Duodenal mucosa (tissue), 2 donors: ENCODE data around the gene CD14.
"Not testable (repeated sequence)": the region's sequence is repeated elsewhere in the genome, so short reads cannot be mapped to it uniquely, and the experiment has no call there.

ENCODE experiments used
- H3K27ac ChIP-seq: one replicate; pipeline ENCODE4 v1.7.0; 2013; ENCODE audit warnings: low read depth, low read length
- H3K27me3 ChIP-seq, 2 donors: one replicate each; pipeline ENCODE4 v1.7.0; 2013; ENCODE audit warnings: low read length in 2 of 2, control low read depth in 1 of 2; ENCODE audit not compliant: insufficient read depth in 2 of 2, control insufficient read depth in 1 of 2
- H3K36me3 ChIP-seq, 2 donors: one replicate each; pipeline ENCODE4 v1.7.0; 2013; ENCODE audit warnings: low read length in 2 of 2, control low read depth in 1 of 2; ENCODE audit not compliant: insufficient read depth in 2 of 2, control insufficient read depth in 1 of 2
- H3K4me1 ChIP-seq, 2 donors: one replicate each; pipeline ENCODE4 v1.7.0; 2013; ENCODE audit warnings: low read length in 2 of 2, control low read depth in 1 of 2; ENCODE audit not compliant: insufficient read depth in 2 of 2, control insufficient read depth in 1 of 2
- H3K4me3 ChIP-seq, 2 donors: one replicate each; pipeline ENCODE4 v1.7.0; 2013; ENCODE audit warnings: low read length in 2 of 2, low read depth in 1 of 2
- H3K9ac ChIP-seq, 2 donors: one replicate each; pipeline ENCODE4 v1.7.0; 2013; ENCODE audit warnings: low read length in 2 of 2, low read depth in 1 of 2
- H3K9me3 ChIP-seq, 2 donors: one replicate each; pipeline ENCODE4 v1.7.0; 2013; ENCODE audit warnings: low read length in 2 of 2, control low read depth in 1 of 2; ENCODE audit not compliant: control insufficient read depth in 1 of 2

Gene CD14

DNA sequence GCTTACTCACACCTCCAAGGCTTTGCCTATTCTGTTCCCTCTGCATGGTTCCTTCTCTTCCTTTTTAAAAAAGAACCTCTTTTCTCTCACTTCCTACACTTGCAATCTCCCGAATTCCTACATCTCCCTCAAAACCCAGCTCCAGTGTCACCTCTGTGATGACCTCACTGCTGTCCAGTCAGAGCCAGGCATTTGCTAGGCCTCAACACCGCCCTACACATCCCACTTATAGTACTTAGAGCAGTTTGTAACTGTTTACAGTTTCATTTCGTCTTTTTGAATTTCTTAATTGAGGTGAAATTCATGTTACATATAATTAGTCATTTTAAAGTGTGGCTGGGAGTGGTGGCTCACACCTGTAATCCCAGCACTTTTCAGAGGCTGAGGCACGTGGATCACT lies 30.8 kb downstream of the CD14 start:
- Histone ChIP-seq H3K4me1 (no peaks in the 10 kb centered on the region), H3K9ac (no peak overlapping the region), H3K4me3 (no peak overlapping the region), H3K27ac (no peak overlapping the region), H3K9me3 (no peaks in the 10 kb centered on the region), H3K27me3 (no peaks in the 10 kb centered on the region), H3K36me3 (no peaks in the 10 kb centered on the region)

DNA sequence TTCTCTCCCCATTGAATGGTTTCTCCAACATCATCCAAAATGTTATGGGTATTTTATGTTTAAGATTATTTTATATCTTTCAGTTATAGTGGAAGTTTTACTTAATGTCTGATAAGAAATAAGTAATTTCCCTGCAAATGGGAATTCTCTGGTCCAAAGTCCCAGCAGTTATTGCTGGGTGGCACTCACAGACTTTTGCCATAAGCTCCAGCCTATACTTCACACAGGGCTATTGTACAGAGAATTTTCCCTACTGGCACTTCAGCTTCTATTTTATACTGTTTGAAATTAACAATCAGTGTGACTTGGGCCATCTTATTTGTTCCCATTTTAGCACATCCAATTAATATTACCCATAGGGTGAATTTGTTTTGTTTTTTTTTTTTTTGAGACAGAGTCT lies 32.9 kb downstream of the CD14 start:
- H3K4me3 ChIP-seq, result no peak overlapping the region
- H3K27me3 ChIP-seq, result no peaks in the 10 kb centered on the region
- H3K36me3 ChIP-seq, result no peaks in the 10 kb centered on the region
- no peak overlapping the region for H3K9ac ChIP-seq
- peaks cover 6 to 8% of the 10 kb centered on the region in 2 donors for H3K4me1 ChIP-seq
- H3K27ac ChIP-seq, result no peak overlapping the region
- no peaks in the 10 kb centered on the region for H3K9me3 ChIP-seq

DNA sequence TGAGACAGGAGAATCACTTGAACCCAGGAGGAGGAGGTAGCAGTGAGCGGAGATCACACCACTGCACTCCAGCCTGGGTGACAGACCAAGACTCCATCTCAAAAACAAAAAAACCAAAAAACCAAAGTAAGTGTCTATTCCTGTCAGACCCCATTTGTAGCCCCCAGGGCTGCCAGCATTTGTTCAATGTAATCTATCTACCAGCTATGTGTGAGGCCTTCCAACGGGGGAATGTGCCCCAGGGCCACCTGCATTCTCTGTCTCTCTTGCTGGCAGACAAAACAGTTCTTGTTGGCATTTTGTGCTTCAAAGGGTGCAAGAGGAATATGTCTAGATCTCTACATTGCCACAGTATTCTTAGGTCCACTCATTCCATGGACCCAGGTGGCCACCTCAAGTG lies 34.1 kb downstream of the CD14 start:
- Histone ChIP-seq H3K9ac (no peak overlapping the region), H3K27me3 (no peaks in the 10 kb centered on the region), H3K36me3 (no peaks in the 10 kb centered on the region), H3K4me3 (no peak overlapping the region), H3K9me3 (no peaks in the 10 kb centered on the region), H3K27ac (no peak overlapping the region), H3K4me1 (peaks cover 6 to 8% of the 10 kb centered on the region in 2 donors)

DNA sequence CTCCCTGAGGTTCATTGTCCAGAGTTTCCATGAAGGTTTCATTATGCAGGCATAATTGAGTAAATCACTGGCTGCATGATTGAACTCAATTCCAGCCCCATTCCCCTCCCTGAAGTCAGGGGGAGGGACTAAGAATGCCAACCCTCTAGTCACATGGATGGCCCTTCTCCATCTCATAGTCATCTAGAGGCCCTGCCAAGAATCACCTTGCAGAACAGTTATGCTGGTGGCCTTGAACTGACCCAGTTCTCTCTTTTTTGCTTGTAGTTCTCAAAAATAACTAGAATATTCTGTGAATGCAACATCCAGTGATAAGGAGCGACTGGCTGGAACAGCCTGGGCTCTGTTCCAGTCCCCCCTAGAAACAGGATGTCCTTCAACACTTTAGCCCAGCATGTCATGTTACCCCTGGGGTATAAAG lies 36.6 kb downstream of the CD14 start:
- no peak overlapping the region for H3K4me3 ChIP-seq
- H3K36me3 ChIP-seq, result no peaks in the 10 kb centered on the region
- H3K9ac ChIP-seq, result no peak overlapping the region
- H3K9me3 ChIP-seq, result no peaks in the 10 kb centered on the region
- peaks cover 6 to 8% of the 10 kb centered on the region in 2 donors for H3K4me1 ChIP-seq
- H3K27ac ChIP-seq, result no peak overlapping the region
- no peaks in the 10 kb centered on the region for H3K27me3 ChIP-seq

DNA sequence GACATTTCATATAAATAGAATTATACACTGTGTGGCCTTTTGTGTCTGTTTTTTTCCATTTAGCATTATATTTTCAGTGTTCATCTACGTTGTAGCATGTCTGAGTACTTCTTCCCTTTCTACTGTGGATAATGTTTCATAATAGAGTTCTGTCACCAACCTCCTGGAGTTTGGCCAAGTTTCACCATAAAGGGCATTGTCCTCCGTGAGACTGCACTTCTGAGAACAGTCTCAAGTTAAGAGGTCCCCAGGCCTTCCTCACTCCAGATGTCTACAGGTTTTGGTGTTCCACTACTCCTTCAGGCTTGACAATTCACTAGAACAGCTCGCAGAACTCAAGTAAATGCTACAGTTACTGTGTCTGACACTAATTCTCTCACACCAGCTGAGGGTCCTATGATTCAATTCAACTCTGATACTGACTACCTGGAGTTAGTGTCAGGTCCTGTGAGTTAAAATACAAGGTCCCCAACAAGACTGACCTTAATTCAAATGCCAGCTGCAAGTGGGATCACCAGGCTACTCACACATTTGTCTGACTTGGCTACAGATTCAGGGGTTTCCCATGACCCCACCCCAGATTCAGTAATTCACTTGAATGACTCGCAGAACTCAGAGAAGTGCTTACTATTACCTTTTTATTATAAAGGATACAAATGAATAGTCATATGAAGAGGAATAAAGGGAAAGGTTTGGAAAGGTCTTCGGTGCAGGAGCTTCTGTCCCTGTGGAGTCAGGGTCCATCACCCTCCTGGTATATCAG lies 37.3 kb downstream of the CD14 start:
- Histone ChIP-seq H3K4me1 (peaks cover 6 to 8% of the 10 kb centered on the region in 2 donors), H3K27me3 (no peaks in the 10 kb centered on the region), H3K36me3 (no peaks in the 10 kb centered on the region), H3K9me3 (no peaks in the 10 kb centered on the region), H3K27ac (no peak overlapping the region), H3K9ac (no peak overlapping the region), H3K4me3 (no peak overlapping the region)

DNA sequence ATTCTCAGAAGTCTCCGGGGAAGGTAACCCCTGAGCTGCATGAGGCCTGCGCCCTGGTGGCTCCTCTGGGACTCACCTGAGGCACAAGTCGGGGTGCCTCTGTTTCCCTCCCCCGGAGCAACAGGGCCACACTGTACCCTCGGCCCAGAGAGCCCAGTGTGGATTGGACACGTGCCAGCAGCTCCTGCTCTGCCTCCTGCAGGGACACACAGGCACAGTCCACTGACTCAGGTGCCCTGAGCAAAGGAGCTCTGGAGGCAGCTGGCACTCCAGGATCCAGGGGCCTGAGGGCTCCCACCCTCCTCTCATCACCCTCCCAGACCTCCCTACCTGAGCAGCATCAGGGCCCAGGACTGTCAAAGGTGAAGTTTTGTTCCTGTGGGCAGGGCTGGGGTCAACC lies 38.8 kb downstream of the CD14 start:
- Histone ChIP-seq H3K36me3 (no peaks in the 10 kb centered on the region), H3K4me3 (no peak overlapping the region), H3K27me3 (no peaks in the 10 kb centered on the region), H3K9me3 (no peaks in the 10 kb centered on the region), H3K27ac (no peak overlapping the region), H3K9ac (no peak overlapping the region), H3K4me1 (peaks cover 6 to 8% of the 10 kb centered on the region in 2 donors)

DNA sequence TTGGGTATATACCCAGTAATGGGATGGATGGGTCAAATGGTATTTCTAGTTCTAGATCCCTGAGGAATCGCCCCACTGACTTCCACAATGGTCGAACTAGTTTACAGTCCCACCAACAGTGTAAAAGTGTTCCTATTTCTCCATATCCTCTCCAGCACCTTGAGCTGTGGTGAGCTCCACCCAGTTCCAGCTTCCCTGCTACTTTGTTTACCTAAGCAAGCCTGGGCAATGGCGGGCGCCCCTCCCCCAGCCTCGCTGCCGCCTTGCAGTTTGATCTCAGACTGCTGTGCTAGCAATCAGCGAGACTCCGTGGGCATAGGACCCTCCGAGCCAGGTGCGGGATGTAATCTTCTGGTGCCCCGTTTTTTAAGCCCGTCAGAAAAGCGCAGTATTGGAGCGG lies 39.9 kb downstream of the CD14 start:
- H3K9ac ChIP-seq, H3K27me3 ChIP-seq, H3K27ac ChIP-seq, H3K36me3 ChIP-seq, H3K4me3 ChIP-seq, H3K4me1 ChIP-seq, H3K9me3 ChIP-seq: not testable (repeated sequence)

DNA sequence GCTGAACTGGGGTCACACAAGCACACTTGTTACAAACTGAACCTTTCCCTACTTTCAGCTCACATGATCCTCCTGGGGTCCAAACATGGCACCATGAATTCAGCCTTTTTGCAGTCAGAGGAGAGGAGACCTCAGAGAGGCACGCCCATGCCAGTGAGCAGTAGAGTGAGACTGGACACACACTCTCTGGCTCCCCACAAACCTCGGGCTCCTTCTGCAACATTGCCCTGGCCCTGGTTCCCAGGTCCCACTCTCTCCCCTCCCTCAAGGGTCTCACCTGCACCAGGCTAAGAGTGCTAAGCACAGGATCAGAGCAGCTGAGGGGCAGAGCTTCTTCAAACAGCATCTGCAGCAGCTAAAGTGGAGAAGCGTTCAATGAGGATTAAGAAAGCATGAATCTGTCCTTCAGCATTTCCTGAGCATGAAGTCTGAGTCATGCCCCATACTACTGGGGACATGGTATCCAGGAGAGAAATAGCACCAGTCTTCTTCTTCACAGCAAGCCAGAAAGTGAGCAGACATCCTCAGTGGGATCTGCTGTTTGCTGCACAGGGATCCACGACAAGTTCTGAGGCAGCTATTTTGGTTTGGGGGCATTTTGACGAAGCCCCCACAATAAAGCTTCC lies 41.1 kb downstream of the CD14 start:
- Histone ChIP-seq H3K27ac (no peak overlapping the region), H3K4me1 (peaks cover 6 to 8% of the 10 kb centered on the region in 2 donors), H3K9me3 (no peaks in the 10 kb centered on the region), H3K9ac (no peak overlapping the region), H3K36me3 (no peaks in the 10 kb centered on the region), H3K4me3 (no peak overlapping the region), H3K27me3 (no peaks in the 10 kb centered on the region)

DNA sequence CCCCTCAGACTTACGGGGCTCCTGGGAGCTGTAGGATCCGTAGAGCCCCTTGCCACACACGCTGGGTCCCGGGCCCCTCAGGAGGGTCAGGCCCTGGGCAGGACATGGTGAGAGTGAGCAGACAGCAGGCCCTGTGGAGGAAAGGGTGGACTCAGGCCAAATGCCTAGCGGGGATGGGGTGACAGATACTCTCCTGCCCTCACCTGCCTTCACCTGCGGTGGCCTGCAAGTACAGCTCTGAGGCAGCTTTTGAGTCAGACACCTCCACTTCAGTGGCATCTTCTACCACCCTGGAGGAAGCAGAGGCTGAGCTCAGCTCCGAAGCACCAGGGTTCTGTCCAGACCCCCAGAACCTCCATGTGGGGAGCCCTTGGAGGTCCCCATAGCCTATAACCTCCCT lies 42.1 kb downstream of the CD14 start:
- Histone ChIP-seq H3K36me3 (no peaks in the 10 kb centered on the region), H3K9me3 (no peaks in the 10 kb centered on the region), H3K27me3 (no peaks in the 10 kb centered on the region), H3K27ac (no peak overlapping the region), H3K4me3 (no peak overlapping the region), H3K4me1 (peaks cover 6 to 8% of the 10 kb centered on the region in 2 donors), H3K9ac (no peak overlapping the region)

DNA sequence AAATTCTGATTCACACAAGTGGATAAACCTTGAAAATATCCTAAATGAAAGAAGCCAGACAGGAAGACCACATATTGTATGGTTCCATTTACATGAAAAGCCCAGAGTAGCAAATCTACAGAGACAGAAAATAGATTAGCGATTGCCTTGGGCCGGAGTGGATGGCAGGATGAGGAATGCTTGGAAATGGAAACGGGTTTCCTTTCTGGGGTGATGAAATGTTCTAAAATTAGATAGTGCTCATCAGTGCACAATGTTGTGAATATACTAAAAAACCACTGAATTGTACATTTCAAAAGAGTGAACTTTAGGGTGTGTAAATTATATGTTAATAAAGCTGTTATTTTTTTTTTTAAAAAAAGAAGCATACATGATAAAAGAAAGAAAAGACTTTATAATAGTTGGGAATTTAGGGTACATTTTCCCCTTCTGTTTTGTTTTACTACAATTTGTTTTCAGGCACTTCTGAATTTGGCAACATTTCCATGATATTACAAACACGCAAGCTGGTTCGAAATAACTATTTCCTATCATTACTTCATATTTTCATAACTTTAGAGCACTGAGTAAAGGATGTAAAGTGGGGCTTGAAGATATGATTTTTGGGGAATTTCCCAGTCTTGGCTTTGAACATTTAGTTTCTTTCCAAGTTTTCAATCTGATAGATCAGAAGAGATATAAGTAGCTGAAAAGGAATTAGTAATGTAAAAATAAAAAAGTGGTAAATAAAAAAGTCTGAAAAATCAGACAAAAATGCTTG lies 44.5 kb downstream of the CD14 start:
- H3K27ac ChIP-seq, result peak overlapping the region; percentile 20
- no peak overlapping the region for H3K9ac ChIP-seq
- H3K27me3 ChIP-seq, result no peaks in the 10 kb centered on the region
- no peaks in the 10 kb centered on the region for H3K9me3 ChIP-seq
- no peak overlapping the region for H3K4me3 ChIP-seq
- H3K4me1 ChIP-seq, result no peaks in the 10 kb centered on the region
- H3K36me3 ChIP-seq, result no peaks in the 10 kb centered on the region
